CD4-positive, alpha-beta T cell (primary cell): ENCODE data around the gene ZBTB8B. TPM values are rescaled to one million over a fixed set of nuclear protein-coding genes. Genes with fewer than 3 reads are reported as not detected.
A peak's percentile ranks its signal among the peaks of the same experiment; 100 is the strongest.

Experiments used
- ATAC-seq: fragments of 200-7000 bp; cut with Tn5 transposase; one replicate; pipeline ENCODE4 v1.10.0; 2022; ENCODE audit warnings: mild to moderate bottlenecking; ENCODE audit not compliant: poor library complexity
- CTCF ChIA-PET: fragments of 350-600 bp; sonication (Branson Sonifier 250); formaldehyde crosslinking; loops from one replicate; lab custom pipeline; 2021; ENCODE audit warnings: antibody characterized with exemption, inconsistent platforms; lab: Charles Lee
- POLR2A ChIA-PET: fragments of 350-600 bp; sonication (Branson Sonifier 250); formaldehyde crosslinking; loops from one replicate; lab custom pipeline; 2021; ENCODE audit warnings: antibody characterized with exemption, inconsistent platforms; lab: Charles Lee
- DNase-seq, 14 experiments: peaks; one replicate each; pipeline ENCODE4 v3.0.0-alpha.2; 2013 to 2020; ENCODE audit warnings: mixed read lengths in 2 of 14
- H3K27ac ChIP-seq, 2 donors: one replicate each; pipeline versions ENCODE4 v1.5.1 to v1.7.0; 2013; ENCODE audit warnings: low read length in 2 of 2, low read depth in 1 of 2, mild to moderate bottlenecking in 1 of 2
- H3K27me3 ChIP-seq, 2 experiments: 1 replicate in 1 of 2; 2 replicates in 1 of 2; pipeline versions ENCODE4 v1.6.1 to v1.7.0; 2013; ENCODE audit warnings: low read length in 2 of 2, control low read depth in 1 of 2, mild to moderate bottlenecking in 1 of 2, moderate library complexity in 1 of 2; ENCODE audit not compliant: insufficient read depth in 2 of 2, control insufficient read depth in 1 of 2
- H3K36me3 ChIP-seq: one replicate; pipeline ENCODE4 v1.6.1; 2013; ENCODE audit warnings: low read length, control low read depth; ENCODE audit not compliant: insufficient read depth
- H3K4me1 ChIP-seq: one replicate; pipeline ENCODE4 v1.6.1; 2013; ENCODE audit warnings: low read length, control low read depth; ENCODE audit not compliant: insufficient read depth
- H3K4me3 ChIP-seq: one replicate; pipeline ENCODE4 v1.5.1; 2013; ENCODE audit warnings: mild to moderate bottlenecking, low read length, moderate library complexity
- H3K9me3 ChIP-seq, 2 experiments: 1 replicate in 1 of 2; 2 replicates in 1 of 2; pipeline versions ENCODE4 v1.6.1 to v1.7.0; 2013; ENCODE audit warnings: low read length in 2 of 2, mild to moderate bottlenecking in 2 of 2, control low read depth in 1 of 2, moderate library complexity in 1 of 2; ENCODE audit not compliant: control insufficient read depth in 1 of 2, insufficient read depth in 1 of 2
- H3K27ac Mint-ChIP-seq: one replicate; pipeline ENCODE4 v1.8.0; 2020; ENCODE audit warnings: mixed read lengths
- H3K27me3 Mint-ChIP-seq: one replicate; pipeline ENCODE4 v1.8.0; 2021; ENCODE audit warnings: mixed read lengths
- H3K36me3 Mint-ChIP-seq: one replicate; pipeline ENCODE4 v1.8.0; 2021; ENCODE audit warnings: low read depth, mixed read lengths
- H3K4me1 Mint-ChIP-seq: one replicate; pipeline ENCODE4 v1.8.0; 2021; ENCODE audit warnings: low read depth, mixed read lengths
- H3K4me3 Mint-ChIP-seq: one replicate; pipeline ENCODE4 v1.8.0; 2020; ENCODE audit warnings: mild to moderate bottlenecking, mixed read lengths
- H3K9me3 Mint-ChIP-seq: one replicate; pipeline ENCODE4 v1.8.0; 2020; ENCODE audit warnings: mixed read lengths
- CTCF ChIP-seq: fragments of 200-600 bp; IDR thresholded peaks from one replicate; pipeline ENCODE4 v1.8.0; 2022; ENCODE audit warnings: antibody characterized with exemption, mild to moderate bottlenecking
- intact Hi-C, 2 experiments: fragments of 100-400 bp; cut with DNase I in 1 of 2; cut with micrococcal nuclease in 1 of 2; formaldehyde crosslinking; loops; one replicate each; pipeline versions ENCODE4 v1.15.1 to v1.9.0; 2023 to 2025; cut with DNase I, micrococcal nuclease
- polyA plus RNA-seq, 2 donors: library from polyadenylated mRNA; unstranded; fragments of 120-200 nt; gene quantifications; one replicate each; pipeline ENCODE4 v1.2.1, GENCODE V29; 2013
- total RNA-seq, 174 experiments: library from RNA in 2 of 174; stranded (reverse) in 2 of 174; gene quantifications; one replicate each; pipeline ENCODE4 v1.2.3 and lab custom pipeline; 2021 to 2026

Gene ZBTB8B
- total RNA-seq (not detected), total RNA-seq (lab: John Stamatoyannopoulos, UW) (0 to 0.34 (median 0) reads per million in 172 experiments)
- not detected for polyA plus RNA-seq (2013, experiment 1 of 2)
- not detected for polyA plus RNA-seq (2013, experiment 2 of 2)

- no peaks in the 10 kb centered on the region for H3K9me3 Mint-ChIP-seq
- DNase-seq (peak in 9 of 14 experiments; percentile 4 to 27 (median 11)), ATAC-seq (peak; percentile 55)
- no peak within 1 kb of the TSS for H3K27ac Mint-ChIP-seq
- peak within 1 kb of the TSS; percentile 78 for H3K4me3 Mint-ChIP-seq
- peaks cover 17% of the 10 kb centered on the region for H3K4me1 ChIP-seq
- TF ChIP-seq CTCF: no peak
- H3K27me3 Mint-ChIP-seq: peaks cover 72% of the 10 kb centered on the region
- intact Hi-C loops: no loop called here
- H3K36me3 Mint-ChIP-seq: no peaks in the 10 kb centered on the region
- peak within 1 kb of the TSS; percentile 27 for H3K4me3 ChIP-seq
- H3K27me3 ChIP-seq: peaks cover 41 to 62% of the 10 kb centered on the region in 2 experiments
- peaks cover 15% of the 10 kb centered on the region for H3K4me1 Mint-ChIP-seq
- CTCF ChIA-PET: no interaction called here
- H3K36me3 ChIP-seq: no peaks in the 10 kb centered on the region
- POLR2A ChIA-PET: no interaction called here
- H3K9me3 ChIP-seq: peaks cover 0 to 10% of the 10 kb centered on the region in 2 experiments
- no peak within 1 kb of the TSS for H3K27ac ChIP-seq
These were observed at the start of gene ZBTB8B for GRCh38 chr1:32464716-32465577. Gene ZBTB8B (plus strand): TSS chr1:32465072. CDS start chr1:32470625, 5,553 bp downstream.

GRCh38 chr1:32421775-32422174, 43.1 kb upstream of the ZBTB8B start:
- peaks cover 33% of the 10 kb centered on the region for H3K27me3 Mint-ChIP-seq
- H3K9me3 Mint-ChIP-seq: no peaks in the 10 kb centered on the region
- H3K4me3 ChIP-seq: no peak overlapping the region
- TF ChIP-seq CTCF: no peak
- intact Hi-C loops: no loop called here
- H3K36me3 ChIP-seq: no peaks in the 10 kb centered on the region
- H3K36me3 Mint-ChIP-seq: no peaks in the 10 kb centered on the region
- no peaks in the 10 kb centered on the region for H3K9me3 ChIP-seq
- ATAC-seq (no peak), DNase-seq (no peak)
- no peak overlapping the region for H3K27ac ChIP-seq
- no peak overlapping the region for H3K27ac Mint-ChIP-seq
- CTCF ChIA-PET: no interaction called here
- no peak overlapping the region for H3K4me3 Mint-ChIP-seq
- peaks cover 10% of the 10 kb centered on the region in 2 experiments for H3K27me3 ChIP-seq
- H3K4me1 Mint-ChIP-seq: no peaks in the 10 kb centered on the region
- POLR2A ChIA-PET: no interaction called here
- H3K4me1 ChIP-seq: peaks cover 3% of the 10 kb centered on the region

- no peaks in the 10 kb centered on the region for H3K9me3 Mint-ChIP-seq
- H3K27ac Mint-ChIP-seq: no peak overlapping the region
- Histone ChIP-seq H3K27ac (no peak overlapping the region), H3K9me3 (no peaks in the 10 kb centered on the region), H3K36me3 (no peaks in the 10 kb centered on the region), H3K4me1 (peaks cover 4% of the 10 kb centered on the region), H3K27me3 (peaks cover 17 to 28% of the 10 kb centered on the region in 2 experiments), H3K4me3 (no peak overlapping the region)
- no peak overlapping the region for H3K4me3 Mint-ChIP-seq
- ChIA-PET POLR2A (no interaction called here), CTCF (no interaction called here)
- no peaks in the 10 kb centered on the region for H3K4me1 Mint-ChIP-seq
- no peak for TF ChIP-seq CTCF
- no peak for DNase-seq
- intact Hi-C loops: no loop called here
- no peaks in the 10 kb centered on the region for H3K36me3 Mint-ChIP-seq
- ATAC-seq: no peak
- peaks cover 55% of the 10 kb centered on the region for H3K27me3 Mint-ChIP-seq
These were observed 38.2 kb upstream of the ZBTB8B start for GRCh38 chr1:32426489-32427255.
